Measurements from ENCODE around the gene LPIN3. TPM values are rescaled to one million over a fixed set of nuclear protein-coding genes. Genes with fewer than 3 reads are reported as not detected.

Gene LPIN3
- polyA plus RNA-seq: not detected in 2 replicates

GRCh38 chr20:41340327-41341055, at the start of gene LPIN3:
Gene LPIN3 (plus strand): TSS chr20:41340821. CDS start chr20:41345804, 4,983 bp downstream.

GRCh38 chr20:41317546-41318270, 22.9 kb upstream of the LPIN3 start, which contains the start of gene ZHX3:
Gene ZHX3 (minus strand): TSS chr20:41317731. CDS start chr20:41204916, 112,815 bp downstream.

DNA sequence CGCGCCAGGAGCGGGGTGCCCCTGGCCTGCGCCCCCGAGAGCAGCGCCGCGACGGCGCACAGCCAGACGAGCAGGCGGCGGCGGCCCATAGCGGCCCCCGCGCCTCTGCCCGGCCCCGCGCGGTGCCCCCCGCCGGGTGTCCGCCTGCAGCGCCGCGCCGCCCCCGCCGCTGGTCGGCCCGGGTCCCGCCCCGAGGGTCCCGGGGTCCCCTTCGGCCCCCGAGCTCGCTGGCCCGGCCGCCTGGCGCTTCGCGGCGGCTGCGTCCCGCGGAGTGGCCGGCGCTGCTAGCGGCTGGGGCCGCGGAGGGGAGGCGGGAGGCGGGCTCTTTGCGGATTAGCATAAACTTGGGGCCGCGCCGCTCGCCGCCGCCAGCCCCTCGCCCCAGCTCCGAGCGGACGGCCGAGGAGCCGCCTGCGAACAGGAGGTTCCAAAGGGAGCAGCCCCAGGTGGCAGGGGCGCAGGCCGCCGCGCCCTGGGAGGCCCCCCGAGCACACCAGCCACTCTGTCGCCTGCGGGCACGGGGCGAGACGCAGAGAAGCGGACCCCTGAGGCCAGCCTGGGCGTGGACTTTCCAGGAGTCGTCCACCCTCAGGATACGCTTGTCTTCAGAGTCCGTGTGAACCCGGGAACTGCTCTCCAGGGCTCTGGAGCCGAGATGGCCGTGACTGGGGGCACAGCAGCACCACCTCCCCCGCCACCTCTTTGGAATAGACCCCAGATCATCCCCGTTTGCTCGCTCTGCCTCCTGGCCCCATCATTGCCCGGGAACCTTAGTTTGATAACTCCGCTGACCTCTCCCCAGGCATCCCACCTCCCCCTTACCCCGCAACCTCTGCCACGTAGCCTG, 26.1 kb downstream of the LPIN3 start, which contains the start of gene EMILIN3:
Gene EMILIN3 (minus strand): TSS at position 273 of the 847 bp plus-strand sequence. CDS start 184 bp downstream, at position 89.

Other genes starting within 250 kb of the LPIN3 start
- gene PLCG1, start 203.3 kb upstream of the LPIN3 start, polyA plus RNA-seq: 0.87 and 2.5 TPM in 2 replicates
- gene ZHX3, start 23.1 kb upstream of the LPIN3 start, polyA plus RNA-seq: 4.0 and 9.3 TPM in 2 replicates
- 0.53 TPM in 1 of 2 replicates, not detected in the other for gene EMILIN3, start 26.0 kb downstream of the LPIN3 start, polyA plus RNA-seq